NCI-H2171 treated with DMSO at 0.1 percent for 48 hours (cell line): ENCODE measurements around the gene RBM28.
A peak's percentile ranks its signal among the peaks of the same experiment; 100 is the strongest.
"Not testable (repeated sequence)": the region's sequence is repeated elsewhere in the genome, so short reads cannot be mapped to it uniquely, and the experiment has no call there.

ENCODE experiments used
- DNase-seq: peaks from one replicate; lab custom pipeline; 2025; lab: John Stamatoyannopoulos, UW

Gene RBM28

DNA sequence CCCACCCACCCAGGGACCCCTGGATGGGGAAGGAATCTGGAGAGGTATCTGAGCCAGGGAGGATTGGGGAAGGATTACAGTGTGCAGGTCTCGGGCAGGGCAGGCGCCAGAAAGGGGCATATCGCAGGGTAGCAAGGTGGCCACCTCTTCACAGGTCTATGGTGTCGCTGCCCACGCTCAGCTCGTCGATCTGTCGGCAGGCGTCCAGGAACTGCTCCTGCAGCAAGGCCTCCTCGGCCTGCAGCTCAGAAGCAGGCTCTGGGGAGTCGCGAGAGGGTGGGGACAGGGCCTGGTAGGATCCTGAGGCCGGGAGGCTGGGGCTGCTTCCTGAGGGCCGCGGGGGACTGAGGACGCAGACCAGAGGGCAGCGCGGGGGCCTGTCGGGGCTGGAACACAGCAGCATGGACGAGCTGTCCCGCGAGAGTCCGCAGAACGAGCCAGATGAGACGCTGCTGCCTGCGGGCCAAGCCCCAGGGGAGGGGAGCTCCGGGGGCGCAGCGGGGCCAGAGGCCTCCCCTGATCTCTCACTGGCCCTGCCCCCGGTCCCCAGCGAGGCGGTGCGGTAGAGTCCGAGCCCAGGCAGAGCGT lies 7.1 kb upstream of the RBM28 start:
- DNase-seq = no peak

DNA sequence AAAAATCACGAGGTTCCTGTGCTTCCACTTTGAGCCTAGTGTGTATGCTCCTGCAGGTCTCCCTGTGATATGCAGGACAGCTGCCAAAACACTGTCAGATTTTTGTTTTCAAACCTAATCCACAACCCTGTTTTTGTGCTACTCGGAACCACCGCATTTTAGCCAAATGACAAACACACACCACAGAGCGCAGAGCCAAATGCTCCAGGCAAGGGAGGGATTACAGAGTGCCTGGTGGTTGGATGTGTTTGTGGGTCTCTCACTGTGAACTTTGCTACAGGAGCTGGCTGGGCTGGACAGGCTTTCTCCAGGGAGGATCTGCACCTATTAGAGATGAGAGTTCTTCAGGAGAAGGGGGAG lies 5.7 kb upstream of the RBM28 start:
- no peak for DNase-seq

DNA sequence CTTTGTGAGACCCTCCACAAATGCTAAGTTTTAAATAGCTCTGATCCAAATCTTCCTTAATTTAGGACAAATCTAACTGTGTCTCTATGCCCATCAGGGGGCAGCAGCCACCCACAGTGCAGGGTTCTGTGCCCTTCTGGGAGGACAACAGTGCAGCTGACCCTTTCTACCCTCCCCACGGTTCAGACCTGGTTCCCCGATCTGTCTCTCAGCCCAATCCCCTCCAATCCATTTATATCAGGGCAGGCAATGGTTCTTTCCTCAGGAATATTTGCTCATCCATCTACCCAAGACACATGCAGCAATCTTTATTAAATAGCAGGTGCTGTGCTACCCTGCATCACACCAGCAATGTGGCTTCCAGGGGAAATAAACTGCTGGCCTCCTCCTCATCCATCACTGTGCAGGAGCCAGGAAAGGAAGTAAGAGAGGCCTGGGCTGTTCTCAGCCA lies 4.0 kb upstream of the RBM28 start:
- peak; percentile 28 for DNase-seq

DNA sequence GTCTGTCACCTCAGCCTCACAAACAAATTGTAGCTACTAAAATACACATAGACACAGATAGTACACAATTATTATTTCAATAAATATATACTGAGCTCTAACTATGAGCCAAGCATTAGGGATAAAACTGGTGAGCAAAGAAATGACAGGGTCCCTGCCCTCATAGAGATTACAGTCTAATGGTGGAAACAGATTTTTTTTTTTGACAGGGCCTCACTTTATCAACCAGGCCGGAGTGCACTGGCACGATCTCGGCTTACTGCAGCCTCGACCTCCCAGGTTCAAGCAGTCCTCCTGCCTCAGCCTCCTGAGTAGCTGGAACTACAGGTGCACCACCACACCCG lies 695 bp upstream of the RBM28 start:
- no peak for DNase-seq

DNA sequence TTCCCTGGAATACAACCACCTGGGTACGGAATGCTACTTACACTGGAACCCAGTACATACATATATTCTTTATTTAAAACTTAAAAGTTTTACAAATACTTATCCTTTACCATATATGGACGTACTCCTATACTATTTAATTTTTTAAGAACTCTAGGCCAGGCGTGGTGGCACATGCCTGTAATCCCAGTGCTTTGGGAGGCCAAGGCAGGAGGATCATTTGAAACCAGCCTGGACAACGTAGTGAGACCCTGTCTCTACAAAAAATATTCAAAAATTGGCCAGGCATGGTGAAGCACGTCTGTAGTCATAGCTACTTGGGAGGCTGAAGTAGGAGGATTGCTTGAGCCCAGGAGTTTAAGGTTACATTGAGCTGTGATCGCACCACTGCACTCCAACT lies 2.0 kb downstream of the RBM28 start:
- DNase-seq = no peak

DNA sequence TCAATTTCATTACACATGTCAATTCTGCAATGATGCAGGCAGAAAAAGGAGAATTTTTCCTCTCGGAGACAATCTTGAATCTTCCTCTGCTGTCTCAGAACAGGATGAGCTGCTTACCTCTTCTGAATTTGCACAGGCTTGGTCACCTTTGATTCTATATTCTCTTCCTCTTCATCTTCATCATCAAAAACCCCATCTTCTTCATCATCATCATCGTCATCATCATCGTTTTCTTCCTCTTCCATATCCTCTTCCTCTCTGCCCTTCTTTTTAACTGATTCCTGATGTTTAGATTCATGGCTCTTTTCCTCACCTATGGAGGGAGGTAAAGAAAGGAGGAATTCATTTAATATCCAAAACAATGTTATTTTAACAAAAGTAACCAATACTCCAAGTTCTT lies 8.0 kb downstream of the RBM28 start:
- DNase-seq = no peak

DNA sequence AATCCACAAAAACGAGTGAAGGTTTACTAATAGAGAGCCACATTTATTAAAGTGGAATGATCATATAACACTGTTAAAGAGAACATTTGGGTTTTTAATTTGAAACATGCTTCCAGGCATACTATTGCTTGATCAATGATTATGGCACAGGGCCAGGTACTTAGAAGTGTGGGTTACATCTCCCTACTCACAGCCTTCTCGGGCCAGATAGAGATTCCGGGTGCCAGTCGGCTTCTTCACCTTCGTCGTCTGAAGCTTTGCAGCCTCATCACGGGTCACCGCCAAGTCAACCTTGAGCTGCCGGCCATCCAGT lies 19.4 kb downstream of the RBM28 start:
- DNase-seq = no peak

DNA sequence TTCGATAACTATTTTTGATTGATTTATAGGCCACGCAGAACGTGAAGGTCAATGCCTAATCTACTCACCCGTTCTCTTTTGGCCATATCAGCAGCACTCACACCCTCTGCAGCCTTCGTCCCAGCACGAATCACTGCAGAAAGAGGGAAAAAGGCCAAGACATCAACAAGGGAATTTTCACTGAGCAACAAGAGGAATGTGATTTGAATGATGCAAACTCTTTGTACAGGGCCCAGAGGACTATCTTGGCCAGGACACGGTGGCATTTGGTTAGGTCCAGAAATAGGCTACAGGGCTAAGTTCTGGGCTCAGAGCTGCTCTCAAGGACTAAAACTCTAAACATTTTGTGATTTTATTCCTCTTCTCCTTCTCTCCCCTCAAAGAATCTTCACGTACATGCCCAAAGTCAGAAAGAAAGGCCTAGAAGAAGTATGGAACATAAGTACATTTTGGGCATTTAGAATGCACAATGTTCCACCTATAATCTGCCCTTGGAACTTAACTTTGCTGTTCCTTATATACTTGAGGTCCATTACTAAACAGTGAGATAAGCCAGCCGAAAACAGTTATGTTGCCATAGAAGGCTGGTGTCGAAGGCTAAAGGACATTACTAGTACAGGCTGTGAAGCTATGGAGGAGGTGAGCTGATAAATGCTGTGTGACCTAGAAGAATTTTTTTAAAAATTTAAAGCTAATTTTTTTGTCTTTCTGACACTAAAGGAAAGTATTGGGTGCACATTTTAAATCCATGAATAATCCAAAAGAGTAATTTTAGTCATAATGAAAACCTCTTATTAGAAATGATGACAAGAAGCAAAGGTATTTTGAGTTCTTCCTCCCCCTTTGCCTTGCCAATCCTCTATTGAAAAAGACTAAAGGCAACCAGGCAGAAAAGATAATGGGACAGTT lies 20.0 kb downstream of the RBM28 start:
- DNase-seq = no peak

DNA sequence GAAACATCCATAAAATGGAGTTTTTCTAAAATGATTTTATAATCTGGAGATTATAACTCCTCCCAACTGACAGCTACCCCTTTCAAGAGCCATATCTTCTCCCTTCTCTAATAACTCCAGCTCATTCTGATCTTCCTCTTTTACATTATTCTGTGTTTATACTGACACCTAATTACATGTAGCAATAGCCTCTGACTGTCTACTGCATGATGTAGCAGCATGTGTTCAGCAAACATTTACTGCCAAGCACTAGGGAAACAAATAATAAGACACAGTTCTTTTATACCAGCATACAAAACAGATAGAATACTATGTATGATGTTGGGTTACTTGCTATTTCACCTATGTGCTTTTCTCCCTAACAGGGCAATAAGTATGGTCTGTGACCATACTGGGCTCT lies 20.7 kb downstream of the RBM28 start:
- DNase-seq = no peak

DNA sequence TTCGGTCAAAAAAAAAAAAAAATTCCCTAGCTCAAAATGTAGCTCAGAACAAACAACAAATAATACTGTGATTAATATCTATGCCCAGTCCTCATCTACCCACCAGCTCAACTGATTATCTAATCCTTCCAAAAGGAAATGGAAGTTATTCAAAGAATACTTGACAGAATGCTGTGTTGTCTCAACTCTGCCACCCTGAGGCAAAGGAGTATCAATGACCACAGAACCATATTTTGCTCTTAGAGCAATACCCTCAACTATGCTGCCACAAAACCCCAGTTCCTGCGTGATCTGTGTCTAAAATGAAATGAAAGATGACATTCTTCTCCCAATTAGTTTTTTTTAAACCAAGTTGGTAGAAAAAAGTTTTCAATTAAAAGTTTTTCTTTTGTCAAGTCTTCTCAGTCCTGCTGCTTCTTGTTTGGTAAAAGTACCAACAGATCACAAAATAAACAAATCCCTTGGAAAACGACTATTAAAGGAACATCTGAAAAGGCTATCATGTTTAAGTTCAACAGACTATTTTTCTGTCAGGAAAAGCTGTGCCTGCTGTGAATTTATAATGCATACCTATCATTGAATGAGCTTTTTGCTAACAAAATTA lies 21.6 kb downstream of the RBM28 start:
- DNase-seq = peak; percentile 33

DNA sequence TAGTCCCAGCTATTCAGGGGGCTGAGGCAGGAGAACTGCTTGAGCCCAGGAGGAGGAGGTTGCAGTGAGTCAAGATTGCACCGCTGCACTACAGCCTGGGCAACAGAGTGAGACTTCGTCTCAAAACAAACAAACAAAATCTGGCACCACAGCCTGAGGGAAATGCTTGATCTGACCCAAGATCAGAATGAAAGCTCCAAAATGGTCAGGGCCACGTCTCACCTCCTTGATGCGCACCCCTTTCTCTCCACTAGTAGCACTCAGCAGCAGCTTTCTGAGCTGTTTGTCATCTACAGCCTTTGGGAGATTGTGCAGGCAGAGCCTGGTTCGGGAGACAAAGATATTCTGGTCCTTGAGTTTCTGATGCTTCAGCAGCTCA lies 22.7 kb downstream of the RBM28 start:
- DNase-seq = no peak

DNA sequence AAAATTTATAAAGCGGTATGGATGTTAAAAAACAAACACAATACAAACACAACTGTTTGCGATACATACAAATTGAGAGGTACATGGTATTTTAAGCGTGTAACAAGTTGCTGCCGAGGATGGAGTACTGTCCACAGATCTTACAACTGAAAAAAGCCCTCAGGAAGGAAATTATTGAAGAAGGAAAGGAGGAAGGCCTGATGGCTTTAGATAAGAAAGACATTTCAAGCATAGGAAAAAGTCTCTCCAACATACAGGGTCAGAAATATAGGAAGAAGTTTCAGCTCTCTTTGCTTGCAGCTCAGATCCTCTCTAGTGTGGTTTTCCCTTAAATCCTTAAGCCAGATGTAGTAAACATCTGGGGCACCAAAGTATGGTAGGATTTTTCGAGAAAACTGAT lies 25.0 kb downstream of the RBM28 start:
- DNase-seq = no peak

DNA sequence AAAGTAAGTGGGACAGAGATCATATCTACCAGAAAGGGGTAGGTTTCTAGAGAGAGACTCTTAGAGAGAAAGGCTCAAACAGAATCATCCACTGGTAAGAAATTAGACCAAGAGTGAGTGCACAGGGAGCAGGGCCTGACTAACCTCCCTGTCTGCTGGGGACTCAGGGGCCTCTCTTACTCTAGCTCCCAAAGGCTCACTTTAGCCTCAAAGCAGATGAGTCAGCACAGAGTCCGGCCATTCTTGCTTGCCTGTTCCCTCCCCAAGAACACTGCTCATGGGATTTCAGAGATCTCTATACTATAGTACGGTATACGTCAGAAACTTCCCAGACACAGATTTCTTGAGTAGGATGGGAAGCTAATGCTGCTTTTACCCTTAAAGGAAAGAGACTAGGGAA lies 32.7 kb downstream of the RBM28 start:
- DNase-seq = no peak

DNA sequence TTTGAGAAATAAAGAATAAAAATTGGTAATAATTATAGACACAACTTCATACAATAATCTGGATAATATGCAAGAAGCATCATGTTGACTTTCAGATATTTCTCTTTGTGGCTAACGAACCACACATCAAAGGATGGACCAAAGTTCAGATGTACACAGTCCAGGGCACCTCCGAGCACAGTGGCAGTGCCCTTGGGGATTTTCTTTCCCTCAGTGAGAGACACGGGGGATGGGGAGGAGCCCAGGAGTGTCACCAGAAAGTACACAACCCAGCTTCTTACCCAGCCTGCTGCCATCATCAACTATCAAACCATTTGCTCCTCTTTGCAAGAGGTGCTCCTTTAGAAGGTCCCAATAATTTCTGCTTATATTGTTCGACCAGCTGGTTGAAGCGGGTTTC lies 33.2 kb downstream of the RBM28 start:
- no peak for DNase-seq

DNA sequence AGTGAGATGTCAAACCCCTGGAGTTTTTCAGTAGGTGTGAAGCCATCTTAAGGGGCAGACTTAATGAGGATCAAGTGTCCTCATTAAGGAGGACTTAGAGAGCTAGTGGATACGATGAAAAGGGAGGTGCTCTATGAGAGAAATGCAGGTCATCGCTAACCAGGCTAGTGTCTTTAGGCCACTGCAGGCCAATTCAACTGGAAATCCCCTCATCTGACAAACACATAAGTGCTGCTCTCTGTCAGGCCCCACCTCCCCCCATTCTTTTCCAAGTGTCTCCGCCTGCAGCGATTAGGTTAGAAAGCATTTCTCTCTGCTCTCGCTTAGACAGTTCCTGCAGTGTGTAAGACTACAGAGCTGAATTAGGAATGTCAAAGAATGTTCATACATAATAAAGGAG lies 33.7 kb downstream of the RBM28 start:
- DNase-seq = no peak

DNA sequence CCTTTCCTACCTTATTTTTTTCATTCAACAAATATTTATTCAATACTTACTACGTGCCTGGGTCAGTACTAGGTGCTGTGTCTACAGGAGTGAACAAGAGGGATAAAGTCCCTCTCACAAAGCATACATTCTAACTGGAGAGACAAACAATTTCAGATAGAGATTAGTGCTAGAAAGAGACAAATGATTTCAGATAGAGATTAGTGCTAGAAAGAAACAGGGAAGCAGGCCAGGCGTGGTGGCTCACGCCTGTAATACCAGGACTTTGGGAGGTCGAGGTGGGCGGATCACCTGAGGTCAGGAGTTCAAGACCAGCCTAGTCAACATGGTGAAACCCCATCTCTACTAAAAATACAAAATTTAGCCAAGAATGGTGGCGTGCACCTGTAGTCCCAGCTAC lies 34.6 kb downstream of the RBM28 start:
- DNase-seq = no peak

DNA sequence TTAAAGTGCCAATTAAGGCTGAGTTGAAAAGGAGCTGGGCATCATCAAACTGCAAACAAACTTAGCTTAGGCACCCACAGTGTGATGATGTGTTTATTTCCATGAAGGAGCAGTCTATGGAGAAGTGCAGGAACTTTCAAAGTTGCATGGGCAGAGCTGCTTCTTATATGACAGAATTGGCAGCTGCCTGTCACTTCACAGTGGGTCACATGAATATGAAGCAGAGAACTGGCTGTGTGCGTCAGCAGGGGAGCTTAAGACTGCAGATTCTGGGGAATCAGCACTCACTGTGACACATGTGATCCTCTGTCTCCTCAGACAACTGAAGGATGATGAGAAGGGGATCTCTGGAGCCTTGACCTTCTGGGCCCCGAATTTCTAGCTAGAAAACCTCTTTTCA lies 36.6 kb downstream of the RBM28 start:
- no peak for DNase-seq

DNA sequence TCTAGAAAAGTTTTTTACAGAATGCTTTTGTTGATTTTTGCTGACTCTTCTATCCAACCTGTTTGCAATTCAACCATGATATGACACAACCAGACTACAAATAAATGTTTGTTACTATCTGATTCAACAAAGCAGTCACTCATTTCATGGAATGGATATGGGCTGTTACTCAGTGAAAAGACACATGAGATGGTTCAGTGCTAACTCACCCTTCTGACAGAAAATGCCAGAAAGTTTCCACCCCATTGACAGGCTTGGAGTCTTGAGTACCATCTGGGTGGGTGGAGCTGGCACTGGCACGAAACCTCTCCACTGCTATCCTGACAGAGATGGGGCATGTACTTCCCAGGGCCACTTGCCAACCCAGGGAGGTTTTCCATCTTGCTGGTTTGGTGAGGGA lies 39.5 kb downstream of the RBM28 start:
- peak; percentile 19 for DNase-seq

DNA sequence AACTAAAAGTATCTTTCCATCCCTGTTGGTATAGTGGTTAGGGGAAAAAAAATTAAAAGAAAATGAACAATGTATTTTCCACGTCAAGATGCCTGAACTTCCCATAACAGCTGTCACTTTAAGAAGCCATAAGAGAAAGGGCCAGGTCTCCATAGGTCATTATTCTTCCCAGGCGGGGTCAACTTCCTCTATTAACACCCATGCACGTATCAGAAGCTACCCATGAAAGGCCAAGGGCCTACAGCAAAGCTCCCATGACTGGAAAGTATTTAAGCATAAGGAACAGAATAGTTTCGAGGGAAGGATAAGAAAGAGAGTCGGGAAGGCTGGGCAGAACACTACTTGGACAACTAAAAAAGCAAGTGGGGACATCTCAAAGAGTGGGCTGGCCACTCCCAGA lies 40.1 kb downstream of the RBM28 start:
- DNase-seq = no peak

DNA sequence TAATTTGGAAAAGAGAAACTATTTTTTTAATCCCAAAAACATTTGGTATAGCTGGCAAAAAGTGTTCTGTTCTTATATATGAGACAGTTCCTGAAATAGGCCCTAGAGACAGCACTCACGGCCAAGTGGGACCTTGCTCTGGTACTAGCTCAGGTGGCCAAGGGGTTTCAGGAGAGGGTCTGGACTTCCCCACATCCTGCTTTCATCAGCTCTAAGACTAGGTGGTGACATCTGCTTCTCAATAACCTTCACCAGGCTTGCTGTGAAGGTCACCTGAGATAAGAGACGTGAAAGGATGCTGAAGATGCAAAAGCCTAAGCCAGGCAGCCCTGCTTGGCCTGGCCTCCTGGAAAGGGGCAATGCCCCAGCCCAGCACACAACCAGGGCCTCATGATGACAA lies 40.6 kb downstream of the RBM28 start:
- DNase-seq = no peak

DNA sequence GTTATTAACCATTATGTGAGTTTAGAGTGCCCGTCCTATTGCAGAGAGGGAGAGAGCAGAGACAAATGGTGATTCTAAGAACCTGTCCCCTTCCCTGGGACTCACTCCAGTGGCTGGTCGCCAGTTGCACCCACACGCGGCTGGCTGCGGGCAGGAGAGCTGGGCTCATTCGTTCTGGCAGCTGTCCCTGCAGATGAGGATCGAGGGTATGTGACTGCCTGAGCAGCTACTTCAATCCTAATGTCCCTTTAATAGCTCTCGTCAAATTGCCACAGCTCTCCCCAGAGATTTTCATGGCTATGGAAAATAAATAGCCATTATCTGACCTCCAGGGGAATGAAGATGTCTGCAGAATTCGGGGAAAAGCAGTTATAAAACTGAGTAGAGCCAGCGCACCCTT lies 41.6 kb downstream of the RBM28 start:
- DNase-seq = no peak

DNA sequence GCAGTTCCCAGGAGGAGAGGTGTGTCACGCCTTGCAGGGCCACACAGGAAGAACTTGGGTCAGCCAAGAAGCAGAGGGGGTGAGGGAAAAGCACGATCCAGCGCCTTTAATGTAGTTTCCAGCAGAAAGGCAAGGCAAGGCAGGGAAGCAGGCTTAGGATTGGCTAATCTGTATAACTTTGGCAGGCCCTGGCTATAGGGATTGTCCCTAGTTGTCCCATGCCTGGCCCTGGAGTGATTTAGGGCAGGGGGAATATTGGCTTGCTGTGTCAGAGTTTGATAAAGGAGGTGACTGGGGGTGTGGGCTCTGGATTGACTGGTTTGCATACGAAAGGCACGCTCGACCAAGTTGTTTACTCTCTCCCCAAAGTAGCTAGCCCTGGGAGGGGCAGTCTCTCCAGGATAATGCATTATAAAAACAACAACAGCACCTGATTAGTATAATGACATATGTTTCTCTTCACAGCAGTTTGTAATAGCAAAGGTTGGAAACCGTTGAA lies 44.5 kb downstream of the RBM28 start:
- no peak for DNase-seq

DNA sequence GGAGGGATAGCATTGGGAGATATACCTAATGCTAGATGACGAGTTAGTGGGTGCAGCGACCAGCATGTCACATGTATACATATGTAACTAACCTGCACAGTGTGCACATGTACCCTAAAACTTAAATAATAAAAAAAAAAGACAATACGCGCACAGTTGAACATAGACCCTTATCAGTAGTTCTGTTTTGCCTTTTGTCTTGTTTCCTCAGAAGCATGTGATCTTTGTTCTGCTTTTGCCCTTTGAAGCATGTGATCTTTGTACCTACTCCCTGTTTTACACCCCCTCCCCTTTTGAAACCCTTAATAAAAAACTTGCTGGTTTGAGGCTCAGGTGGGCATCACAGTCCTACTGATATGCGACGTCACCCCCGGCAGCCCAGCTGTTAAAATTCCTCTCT lies 45.7 kb downstream of the RBM28 start:
- DNase-seq = not testable (repeated sequence)

DNA sequence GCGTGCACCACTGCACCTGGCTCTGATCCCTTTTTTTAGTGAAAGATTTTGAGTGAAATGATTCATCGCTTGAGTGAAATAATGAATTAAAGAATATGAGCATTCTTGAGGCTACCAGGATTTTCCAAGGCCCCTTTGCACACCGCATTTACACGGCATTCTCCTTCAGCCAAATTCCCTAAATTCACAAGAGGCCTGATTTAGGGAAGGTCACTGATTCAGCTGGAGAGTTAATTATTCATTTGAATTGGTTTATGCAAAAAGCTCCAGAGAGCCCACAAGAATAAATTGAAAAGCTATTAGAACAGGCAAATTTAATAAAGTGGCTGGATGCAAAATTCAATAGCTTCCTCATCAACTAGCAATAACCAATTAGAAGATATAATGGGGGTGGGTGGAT lies 56.2 kb downstream of the RBM28 start:
- no peak for DNase-seq
